ENCODE measurements around the gene MYH15. TPM values are rescaled to one million over a fixed set of nuclear protein-coding genes. Genes with fewer than 3 reads are reported as not detected.

MYH15 gene
- polyA plus RNA-seq, 3 donors, result not detected

DNA sequence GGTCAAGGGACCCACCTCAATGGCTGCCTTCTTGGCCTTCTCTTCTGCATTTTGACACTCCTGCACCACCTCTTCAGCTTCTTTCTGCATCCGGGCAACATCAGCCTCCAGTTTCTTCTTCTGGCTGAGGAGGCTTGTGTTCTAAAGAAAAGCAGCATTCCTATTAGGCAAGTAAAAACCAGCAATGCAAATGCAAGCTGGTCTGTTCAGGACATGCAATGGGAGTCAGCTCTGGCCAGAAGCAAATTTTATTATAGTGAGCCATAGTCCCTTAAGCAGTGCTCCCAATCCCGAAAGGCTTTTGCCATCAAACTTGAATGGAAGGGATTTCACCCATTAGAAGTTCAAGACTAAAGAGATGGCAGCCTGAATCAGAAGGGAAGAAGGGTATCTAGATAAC is 116.4 kb downstream of the MYH15 start:
- TF ChIP-seq CTCF (IDR thresholded peaks at IDR 0.05), result no peak
- Mint-ChIP-seq H3K4me1 (peaks cover 14% of the 10 kb centered on the region), H3K4me3 (no peak overlapping the region), H3K9me3 (peaks cover 0 to 1% (median 0%) of the 10 kb centered on the region in 7 donors), H3K27ac (no peak overlapping the region), H3K36me3 (no peaks in the 10 kb centered on the region), H3K27me3 (ENCODE audit: low read depth in 3 of 3) (peaks cover 0 to 1% (median 0%) of the 10 kb centered on the region in 3 donors)
- Histone ChIP-seq H3K9me3 (replicated peaks in 1 of 2; ENCODE audit: control insufficient read depth in 1 of 2, insufficient read depth in 1 of 2, low read length in 2 of 2) (no peaks in the 10 kb centered on the region), H2AFZ (ENCODE audit: insufficient read depth, low read depth, low read length, poor library complexity, severe bottlenecking) (no peak overlapping the region), H3K4me3 (replicated peaks in 1 of 3; ENCODE audit: low read depth in 2 of 3, low read length in 3 of 3) (no peak overlapping the region), H3K27me3 (ENCODE audit: control insufficient read depth in 2 of 2, insufficient read depth in 2 of 2, low read length in 2 of 2) (no peaks in the 10 kb centered on the region), H3K4me1 (ENCODE audit: control insufficient read depth in 1 of 2, insufficient read depth in 2 of 2, low read length in 2 of 2) (no peaks in the 10 kb centered on the region), H4K20me1 (ENCODE audit: insufficient read depth, low read length) (no peaks in the 10 kb centered on the region), H3K27ac (ENCODE audit: low read depth in 1 of 2, low read length in 2 of 2) (no peak overlapping the region), H3K79me2 (ENCODE audit: insufficient read depth, low read length) (no peaks in the 10 kb centered on the region), H3K4me2 (replicated peaks; ENCODE audit: extremely low read depth, low read length, poor library complexity, severe bottlenecking) (no peak overlapping the region), H3K9ac (ENCODE audit: insufficient read depth, low read length, poor library complexity, severe bottlenecking) (no peak overlapping the region), H3K36me3 (replicated peaks in 1 of 2; ENCODE audit: control insufficient read depth in 1 of 2, insufficient read depth in 2 of 2, low read length in 2 of 2) (no peaks in the 10 kb centered on the region)
- 100% methylated on average over 1 of the region's 2 CpGs for WGBS (ENCODE audit: insufficient coverage)
- no peak for DNase-seq
- intact Hi-C loops (cut with micrococcal nuclease), result no loop called here

DNA sequence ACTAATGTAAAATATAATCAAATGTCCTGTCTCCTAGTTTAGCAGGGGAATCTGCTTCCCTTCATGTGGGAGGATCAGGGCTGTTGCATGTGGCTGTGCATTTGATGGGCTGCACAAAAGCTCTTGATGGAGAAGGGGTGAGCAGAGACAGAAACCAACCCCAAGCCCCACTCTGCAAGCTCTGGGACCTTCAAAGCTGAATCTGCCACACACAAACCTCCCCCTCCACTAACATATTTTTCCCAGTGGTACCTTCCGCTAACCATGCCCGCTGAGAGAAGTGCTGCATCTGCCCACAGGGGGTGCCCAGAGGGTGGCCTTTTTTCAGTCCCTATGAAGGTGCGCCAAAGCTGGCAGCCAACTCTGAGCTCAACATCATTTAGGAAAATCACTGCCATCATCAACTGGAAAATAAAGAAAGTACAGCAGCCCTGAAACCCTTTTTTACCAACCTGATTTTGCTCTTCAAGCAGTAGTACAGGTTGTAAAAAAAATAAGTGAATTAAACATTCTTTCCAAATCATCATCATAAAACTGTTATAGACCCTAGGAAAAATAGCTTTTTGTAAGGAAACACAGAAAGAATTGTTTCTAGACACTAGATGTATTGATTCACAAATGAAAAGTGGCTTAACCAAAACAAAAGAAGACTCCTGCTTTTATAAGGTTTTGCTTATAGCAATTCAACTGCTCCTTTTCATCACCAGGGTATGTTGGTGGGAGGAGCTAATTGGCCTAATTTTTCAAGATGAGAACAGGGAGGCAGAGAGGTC is 117.1 kb downstream of the MYH15 start:
- peaks cover 0 to 1% (median 0%) of the 10 kb centered on the region in 7 donors for H3K9me3 Mint-ChIP-seq
- WGBS (ENCODE audit: insufficient coverage), result 71% methylated on average over 2 of the region's 3 CpGs

More for the DNA sequence above, 117.1 kb downstream of the MYH15 start:
- no peak overlapping the region for H3K4me2 ChIP-seq (replicated peaks; ENCODE audit: extremely low read depth, low read length, poor library complexity, severe bottlenecking)
- no peaks in the 10 kb centered on the region for H3K9me3 ChIP-seq (replicated peaks in 1 of 2; ENCODE audit: control insufficient read depth in 1 of 2, insufficient read depth in 1 of 2, low read length in 2 of 2)
- Mint-ChIP-seq H3K27me3 (ENCODE audit: low read depth in 3 of 3) (peaks cover 0 to 1% (median 0%) of the 10 kb centered on the region in 3 donors), H3K4me1 (peaks cover 21% of the 10 kb centered on the region), H3K4me3 (no peak overlapping the region), H3K36me3 (no peaks in the 10 kb centered on the region), H3K27ac (no peak overlapping the region)
- no peaks in the 10 kb centered on the region for H3K79me2 ChIP-seq (ENCODE audit: insufficient read depth, low read length)
- DNase-seq, result no peak
- no peak overlapping the region for H3K4me3 ChIP-seq (replicated peaks in 1 of 3; ENCODE audit: low read depth in 2 of 3, low read length in 3 of 3)
- H3K4me1 ChIP-seq (ENCODE audit: control insufficient read depth in 1 of 2, insufficient read depth in 2 of 2, low read length in 2 of 2), result peaks cover 2 to 3% of the 10 kb centered on the region in 2 donors
- intact Hi-C loops (cut with micrococcal nuclease), result no loop called here
- no peak overlapping the region for H3K9ac ChIP-seq (ENCODE audit: insufficient read depth, low read length, poor library complexity, severe bottlenecking)
- no peak overlapping the region for H2AFZ ChIP-seq (ENCODE audit: insufficient read depth, low read depth, low read length, poor library complexity, severe bottlenecking)
- H4K20me1 ChIP-seq (ENCODE audit: insufficient read depth, low read length), result no peaks in the 10 kb centered on the region
- H3K27me3 ChIP-seq (ENCODE audit: control insufficient read depth in 2 of 2, insufficient read depth in 2 of 2, low read length in 2 of 2), result no peaks in the 10 kb centered on the region
- H3K36me3 ChIP-seq (replicated peaks in 1 of 2; ENCODE audit: control insufficient read depth in 1 of 2, insufficient read depth in 2 of 2, low read length in 2 of 2), result no peaks in the 10 kb centered on the region
- no peak for TF ChIP-seq CTCF (IDR thresholded peaks at IDR 0.05)
- no peak overlapping the region for H3K27ac ChIP-seq (ENCODE audit: low read depth in 1 of 2, low read length in 2 of 2)

All from CD14-positive monocyte (primary cell).